ENCODE data around the gene KY. TPM values are rescaled to one million over a fixed set of nuclear protein-coding genes. Genes with fewer than 3 reads are reported as not detected.
"Not testable (repeated sequence)": the region's sequence is repeated elsewhere in the genome, so short reads cannot be mapped to it uniquely, and the experiment has no call there.

KY gene
- total RNA-seq, 2 donors from 2014 or later: 0.26 TPM; not detected in 1

GRCh38 chr3:134600206-134600605, 50.6 kb downstream of the KY start:
- Histone ChIP-seq H3K4me1 (no peaks in the 10 kb centered on the region), H3K27me3 (no peaks in the 10 kb centered on the region), H3K9me3 (no peaks in the 10 kb centered on the region), H3K36me3 (replicated peaks in 1 of 2; ENCODE audit: insufficient read depth in 1 of 2, low read depth in 2 of 2) (no peaks in the 10 kb centered on the region), H3K4me3 (no peak overlapping the region), H3K27ac (no peak overlapping the region)
- no peak for TF ChIP-seq POLR2A (IDR thresholded peaks at IDR 0.05)
- TF ChIP-seq CTCF (IDR thresholded peaks at IDR 0.05): no peak
- DNase-seq (no peak), ATAC-seq (no peak)
- intact Hi-C loops (cut with DNase I): loop anchor here (10.0 kb wide), 1 partner anchor 1295 kb away; no protein-coding TSS in a partner anchor
- 9 to 17% methylated on average over 1 of the region's 1 CpG for WGBS, 2 donors

GRCh38 chr3:134598763-134599545, 51.9 kb downstream of the KY start:
- Histone ChIP-seq H3K4me3 (no peak overlapping the region), H3K27me3 (no peaks in the 10 kb centered on the region), H3K4me1 (no peaks in the 10 kb centered on the region), H3K36me3 (replicated peaks in 1 of 2; ENCODE audit: insufficient read depth in 1 of 2, low read depth in 2 of 2) (no peaks in the 10 kb centered on the region), H3K27ac (no peak overlapping the region), H3K9me3 (no peaks in the 10 kb centered on the region)
- DNase-seq (no peak), ATAC-seq (no peak)
- TF ChIP-seq POLR2A (IDR thresholded peaks at IDR 0.05): no peak
- no peak for TF ChIP-seq CTCF (IDR thresholded peaks at IDR 0.05)
- intact Hi-C loops (cut with DNase I): no loop called here
- WGBS, 2 donors: 69 to 77% methylated on average over 10 of the region's 10 CpGs

- no peaks in the 10 kb centered on the region for H3K27me3 ChIP-seq
- 8 to 39% methylated on average over 2 of the region's 2 CpGs for WGBS, 2 donors
- H3K9me3 ChIP-seq: no peaks in the 10 kb centered on the region
- TF ChIP-seq CTCF (IDR thresholded peaks at IDR 0.05) (no peak), POLR2A (IDR thresholded peaks at IDR 0.05) (no peak)
- intact Hi-C loops (cut with DNase I): no loop called here
- DNase-seq (peak in 2 of 4 donors; percentile 35 to 67), ATAC-seq (no peak)
- no peaks in the 10 kb centered on the region for H3K4me1 ChIP-seq
- no peak overlapping the region for H3K4me3 ChIP-seq
- H3K27ac ChIP-seq: no peak overlapping the region
- H3K36me3 ChIP-seq (replicated peaks in 1 of 2; ENCODE audit: insufficient read depth in 1 of 2, low read depth in 2 of 2): no peaks in the 10 kb centered on the region
Measured at GRCh38 chr3:134597390-134597970, 53.3 kb downstream of the KY start.

- H3K4me3 ChIP-seq; H3K4me1 ChIP-seq; H3K36me3 ChIP-seq (replicated peaks in 1 of 2; ENCODE audit: insufficient read depth in 1 of 2, low read depth in 2 of 2); H3K27ac ChIP-seq; intact Hi-C loops (cut with DNase I); DNase-seq; ATAC-seq; H3K9me3 ChIP-seq; H3K27me3 ChIP-seq: not testable (repeated sequence)
- WGBS, 2 donors: 71 to 74% methylated on average over 3 of the region's 3 CpGs
Measured at GRCh38 chr3:134594986-134595385, 55.8 kb downstream of the KY start.

GRCh38 chr3:134594331-134594741, 56.5 kb downstream of the KY start:
- 37 to 40% methylated on average over 8 of the region's 8 CpGs for WGBS, 2 donors
- no peaks in the 10 kb centered on the region for H3K9me3 ChIP-seq
- DNase-seq (no peak), ATAC-seq (no peak)
- H3K4me3 ChIP-seq: no peak overlapping the region
- intact Hi-C loops (cut with DNase I): no loop called here
- no peaks in the 10 kb centered on the region for H3K27me3 ChIP-seq
- H3K27ac ChIP-seq: no peak overlapping the region
- H3K36me3 ChIP-seq (replicated peaks in 1 of 2; ENCODE audit: insufficient read depth in 1 of 2, low read depth in 2 of 2): no peaks in the 10 kb centered on the region
- TF ChIP-seq CTCF (IDR thresholded peaks at IDR 0.05) (no peak), POLR2A (IDR thresholded peaks at IDR 0.05) (no peak)
- H3K4me1 ChIP-seq: no peaks in the 10 kb centered on the region
